Measurements from ENCODE around the gene LPP. TPM values are rescaled to one million over a fixed set of nuclear protein-coding genes. Genes with fewer than 3 reads are reported as not detected.
A peak's percentile ranks its signal among the peaks of the same experiment; 100 is the strongest.

The LPP gene
- total RNA-seq, 3 donors from 2014 or later (not counting 1 experiment from before 2014, with no cell fraction given), result 137 to 163 (median 149) TPM

DNA sequence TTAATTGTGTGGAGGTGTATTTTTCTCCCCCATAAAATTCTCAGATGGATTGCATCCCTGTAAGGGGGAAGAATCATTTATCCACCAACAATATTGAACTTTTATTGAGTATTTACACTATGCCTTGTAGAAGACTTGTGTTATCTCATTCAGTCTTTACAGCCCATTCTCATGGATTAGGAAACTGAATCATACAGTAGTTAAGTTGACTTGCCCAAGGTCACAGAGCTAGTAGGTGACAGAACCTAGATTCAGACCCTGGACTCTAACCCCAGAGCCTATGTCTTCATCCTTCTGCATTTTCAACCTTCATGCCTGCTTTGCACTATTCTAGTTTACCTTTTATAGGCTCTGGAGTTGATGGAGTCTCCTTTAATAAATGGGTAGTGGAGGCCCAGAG is 226.8 kb downstream of the LPP start:
- Mint-ChIP-seq H3K4me3 (no peak overlapping the region), H3K36me3 (no peaks in the 10 kb centered on the region), H3K4me1 (peaks cover 42 to 47% of the 10 kb centered on the region in 2 donors), H3K27me3 (ENCODE audit: low read depth in 2 of 2) (no peaks in the 10 kb centered on the region), H3K9me3 (no peaks in the 10 kb centered on the region), H3K27ac (no peak overlapping the region)
- ATAC-seq (no peak), DNase-seq (no peak)
- intact Hi-C loops (cut with micrococcal nuclease), result no loop called here
- Histone ChIP-seq H3K9me3 (ENCODE audit: control insufficient read depth, insufficient read depth, low read length) (no peaks in the 10 kb centered on the region), H3K36me3 (ENCODE audit: control insufficient read depth, insufficient read depth, low read length) (no peaks in the 10 kb centered on the region), H3K4me3 (ENCODE audit: low read length) (no peak overlapping the region), H3K27ac (ENCODE audit: low read length) (no peak overlapping the region), H3K4me1 (ENCODE audit: control insufficient read depth, insufficient read depth, low read length) (no peaks in the 10 kb centered on the region), H3K27me3 (ENCODE audit: control insufficient read depth, insufficient read depth, low read length) (no peaks in the 10 kb centered on the region)
- TF ChIP-seq, protein P1, sequence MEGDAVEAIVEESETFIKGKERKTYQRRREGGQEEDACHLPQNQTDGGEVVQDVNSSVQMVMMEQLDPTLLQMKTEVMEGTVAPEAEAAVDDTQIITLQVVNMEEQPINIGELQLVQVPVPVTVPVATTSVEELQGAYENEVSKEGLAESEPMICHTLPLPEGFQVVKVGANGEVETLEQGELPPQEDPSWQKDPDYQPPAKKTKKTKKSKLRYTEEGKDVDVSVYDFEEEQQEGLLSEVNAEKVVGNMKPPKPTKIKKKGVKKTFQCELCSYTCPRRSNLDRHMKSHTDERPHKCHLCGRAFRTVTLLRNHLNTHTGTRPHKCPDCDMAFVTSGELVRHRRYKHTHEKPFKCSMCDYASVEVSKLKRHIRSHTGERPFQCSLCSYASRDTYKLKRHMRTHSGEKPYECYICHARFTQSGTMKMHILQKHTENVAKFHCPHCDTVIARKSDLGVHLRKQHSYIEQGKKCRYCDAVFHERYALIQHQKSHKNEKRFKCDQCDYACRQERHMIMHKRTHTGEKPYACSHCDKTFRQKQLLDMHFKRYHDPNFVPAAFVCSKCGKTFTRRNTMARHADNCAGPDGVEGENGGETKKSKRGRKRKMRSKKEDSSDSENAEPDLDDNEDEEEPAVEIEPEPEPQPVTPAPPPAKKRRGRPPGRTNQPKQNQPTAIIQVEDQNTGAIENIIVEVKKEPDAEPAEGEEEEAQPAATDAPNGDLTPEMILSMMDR (IDR thresholded peaks at IDR 0.05), result no peak

DNA sequence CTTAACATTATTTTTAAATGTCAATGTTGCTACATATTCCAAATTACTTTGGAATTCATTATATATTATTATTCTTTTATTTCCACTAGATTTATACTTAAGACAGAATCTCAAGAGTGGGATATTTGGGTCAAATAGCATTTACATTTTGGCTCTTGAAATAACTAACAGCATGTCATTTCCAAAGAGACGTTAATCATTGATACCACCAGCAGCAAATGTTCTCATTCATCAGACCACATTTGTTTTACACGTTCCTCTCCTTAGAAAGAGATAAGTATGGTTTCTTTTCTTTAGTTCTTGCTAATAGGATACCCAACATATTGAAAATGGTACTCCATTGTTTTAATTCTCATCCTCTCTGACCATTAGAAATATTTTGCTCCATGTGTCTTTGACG is 229.8 kb downstream of the LPP start:
- TF ChIP-seq, protein P1 (IDR thresholded peaks at IDR 0.05), result no peak
- Histone ChIP-seq H3K27ac (ENCODE audit: low read length) (no peak overlapping the region), H3K36me3 (ENCODE audit: control insufficient read depth, insufficient read depth, low read length) (no peaks in the 10 kb centered on the region), H3K27me3 (ENCODE audit: control insufficient read depth, insufficient read depth, low read length) (no peaks in the 10 kb centered on the region), H3K4me3 (ENCODE audit: low read length) (no peak overlapping the region), H3K9me3 (ENCODE audit: control insufficient read depth, insufficient read depth, low read length) (no peaks in the 10 kb centered on the region), H3K4me1 (ENCODE audit: control insufficient read depth, insufficient read depth, low read length) (no peaks in the 10 kb centered on the region)
- intact Hi-C loops (cut with micrococcal nuclease), result no loop called here
- WGBS (ENCODE audit: insufficient coverage), result 100% methylated on average over 1 of the region's 3 CpGs
- H3K36me3 Mint-ChIP-seq, result no peaks in the 10 kb centered on the region
- DNase-seq, result no peak
- no peak for ATAC-seq
- H3K4me3 Mint-ChIP-seq, result no peak overlapping the region
- peaks cover 29 to 47% of the 10 kb centered on the region in 2 donors for H3K4me1 Mint-ChIP-seq
- H3K27me3 Mint-ChIP-seq (ENCODE audit: low read depth in 2 of 2), result no peaks in the 10 kb centered on the region
- no peaks in the 10 kb centered on the region for H3K9me3 Mint-ChIP-seq
- no peak overlapping the region for H3K27ac Mint-ChIP-seq

DNA sequence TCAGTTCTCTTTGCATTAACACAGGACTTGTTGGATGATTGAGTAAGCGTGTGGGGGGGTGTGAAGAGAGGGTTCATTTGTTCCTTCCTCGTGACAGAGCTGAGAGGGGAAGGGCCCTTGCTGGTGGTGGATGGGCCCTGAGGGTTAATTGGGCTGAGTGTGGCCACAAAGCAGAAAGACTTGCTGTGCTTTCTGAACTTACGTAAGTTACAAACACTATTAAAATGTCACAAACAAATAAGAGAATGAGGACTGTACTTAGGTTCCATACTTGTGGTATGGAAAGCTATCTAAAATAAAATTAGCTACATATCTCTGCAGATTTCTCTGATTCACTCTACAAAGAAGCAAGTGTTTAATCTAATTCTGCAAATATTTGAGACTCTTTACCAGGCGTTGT is 231.3 kb downstream of the LPP start:
- 84% methylated on average over 3 of the region's 4 CpGs for WGBS (ENCODE audit: insufficient coverage)
- no peak for DNase-seq
- peaks cover 9% of the 10 kb centered on the region for H3K4me1 ChIP-seq (ENCODE audit: control insufficient read depth, insufficient read depth, low read length)

More for the DNA sequence above, 231.3 kb downstream of the LPP start:
- peak overlapping the region; percentile 43 for H3K27ac ChIP-seq (ENCODE audit: low read length)
- TF ChIP-seq, protein P1 (IDR thresholded peaks at IDR 0.05), result no peak
- intact Hi-C loops (cut with micrococcal nuclease), result no loop called here
- Mint-ChIP-seq H3K9me3 (no peaks in the 10 kb centered on the region), H3K4me3 (no peak overlapping the region), H3K27ac (peak overlapping the region; percentile 12 to 32), H3K4me1 (peaks cover 31 to 44% of the 10 kb centered on the region in 2 donors), H3K27me3 (ENCODE audit: low read depth in 2 of 2) (no peaks in the 10 kb centered on the region), H3K36me3 (no peaks in the 10 kb centered on the region)
- no peak overlapping the region for H3K4me3 ChIP-seq (ENCODE audit: low read length)
- no peaks in the 10 kb centered on the region for H3K27me3 ChIP-seq (ENCODE audit: control insufficient read depth, insufficient read depth, low read length)
- no peaks in the 10 kb centered on the region for H3K9me3 ChIP-seq (ENCODE audit: control insufficient read depth, insufficient read depth, low read length)
- peak; percentile 30 to 61 (median 31) for ATAC-seq
- no peaks in the 10 kb centered on the region for H3K36me3 ChIP-seq (ENCODE audit: control insufficient read depth, insufficient read depth, low read length)
